NB4 (cell line): ENCODE measurements around the gene INTS12.

Source experiments
- DNase-seq: peaks from one replicate; pipeline ENCODE4 v3.0.0; 2010; ENCODE audit warnings: low read depth
- H3K4me3 ChIP-seq: one replicate; pipeline ENCODE4 v1.5.1; 2011; ENCODE audit warnings: mild to moderate bottlenecking, low read depth, low read length, moderate library complexity
- CTCF ChIP-seq: IDR thresholded peaks from one replicate; pipeline ENCODE4 v1.5.1; 2012; ENCODE audit warnings: low read depth, low read length
- MAX ChIP-seq: IDR thresholded peaks from 2 replicates; pipeline ENCODE4 v1.6.1; 2011; ENCODE audit warnings: low read depth, low read length
- MYC ChIP-seq: IDR thresholded peaks from 2 replicates; pipeline ENCODE4 v1.6.1; 2011; ENCODE audit warnings: low read depth, low read length
- POLR2A ChIP-seq: IDR thresholded peaks from 2 replicates; pipeline ENCODE4 v1.6.1; 2011; ENCODE audit warnings: mild to moderate bottlenecking; ENCODE audit not compliant: insufficient read length; ENCODE audit errors: extremely low read depth

INTS12 gene

GRCh38 chr4:105637408-105638176, 70.9 kb downstream of the INTS12 start:
- H3K4me3 ChIP-seq = no peak overlapping the region
- TF ChIP-seq MAX (no peak), CTCF (no peak), POLR2A (no peak), MYC (no peak)
- DNase-seq = peak; percentile 48

GRCh38 chr4:105634402-105635080, 73.9 kb downstream of the INTS12 start:
- no peak for TF ChIP-seq MYC
- no peak for TF ChIP-seq MAX
- TF ChIP-seq CTCF = no peak
- TF ChIP-seq POLR2A = no peak
- no peak for DNase-seq
- no peak overlapping the region for H3K4me3 ChIP-seq

GRCh38 chr4:105633241-105633640, 75.2 kb downstream of the INTS12 start:
- DNase-seq = no peak
- TF ChIP-seq CTCF (no peak), MAX (no peak), MYC (no peak), POLR2A (no peak)
- no peak overlapping the region for H3K4me3 ChIP-seq
